Kidney (tissue), 14 donors: Measurements from ENCODE around the gene ACTL6B. TPM values are rescaled to one million over a fixed set of nuclear protein-coding genes. Genes with fewer than 3 reads are reported as not detected.

Source experiments
- DNase-seq, 5 donors: peaks; one replicate each; pipeline ENCODE4 v3.0.0-alpha.2; 2013 to 2020
- FAIRE-seq: peaks from 2 replicates; lab custom pipeline; 2012; peaks lifted over from hg19 to GRCh38; lab: Jason Lieb, UNC
- H3K27ac ChIP-seq, 2 donors: one replicate each; pipeline ENCODE4 v1.7.0; 2013; ENCODE audit warnings: low read depth in 2 of 2, low read length in 2 of 2, inconsistent platforms in 1 of 2
- H3K27me3 ChIP-seq: one replicate; pipeline ENCODE4 v1.7.1; 2013; ENCODE audit warnings: low read length, inconsistent platforms; ENCODE audit not compliant: control insufficient read depth, insufficient read depth
- H3K36me3 ChIP-seq, 3 donors: one replicate each; pipeline versions ENCODE4 v1.7.0 to v1.7.1; 2013; ENCODE audit warnings: low read length in 3 of 3, control low read depth in 1 of 3, inconsistent platforms in 1 of 3; ENCODE audit not compliant: insufficient read depth in 3 of 3, control insufficient read depth in 2 of 3
- H3K4me1 ChIP-seq, 3 donors: one replicate each; pipeline versions ENCODE4 v1.7.0 to v1.7.1; 2013; ENCODE audit warnings: low read length in 3 of 3, inconsistent platforms in 1 of 3, low read depth in 1 of 3; ENCODE audit not compliant: control insufficient read depth in 2 of 3, insufficient read depth in 2 of 3
- H3K4me3 ChIP-seq, 3 donors: one replicate each; pipeline versions ENCODE4 v1.7.0 to v1.8.1; 2013; ENCODE audit warnings: low read length in 3 of 3, control low read depth in 1 of 3, inconsistent platforms in 1 of 3
- H3K9ac ChIP-seq, 3 donors: one replicate each; pipeline versions ENCODE4 v1.7.0 to v1.7.1; 2013; ENCODE audit warnings: low read length in 3 of 3, control low read depth in 1 of 3, inconsistent platforms in 1 of 3
- H3K9me3 ChIP-seq, 3 donors: one replicate each; pipeline versions ENCODE4 v1.7.0 to v1.7.1; 2013; ENCODE audit warnings: low read length in 3 of 3, control low read depth in 1 of 3, inconsistent platforms in 1 of 3; ENCODE audit not compliant: control insufficient read depth in 2 of 3, insufficient read depth in 1 of 3
- intact Hi-C: fragments of 100-400 bp; cut with DNase I; formaldehyde crosslinking; loops from one replicate; pipeline ENCODE4 v1.11.1; 2022
- polyA plus RNA-seq: library from polyadenylated mRNA; stranded (reverse); fragments of 350-450 nt; fragmentation: Illumina TruSeq; extraction: RNeasy Lipid Tissue Mini Kit (QIAGEN cat#74804); gene quantifications from one replicate; pipeline ENCODE4 v1.2.3, GENCODE V29; 2014; ENCODE audit warnings: low read depth, low replicate concordance; ENCODE audit not compliant: insufficient read depth
- total RNA-seq: library from RNA; stranded (reverse); fragmentation: NEBNext Ultra II Directional; extraction: Animal tissue kit (Norgen Biotek cat#: 25700); gene quantifications from one replicate; pipeline ENCODE4 v1.2.1, GENCODE V29; 2021
- TF ChIP-seq, protein P1 (sequence below): IDR thresholded peaks from 3 replicates; pipeline ENCODE4 v1.5.1; 2012; ENCODE audit warnings: mild to moderate bottlenecking, moderate library complexity, borderline replicate concordance; ENCODE audit not compliant: insufficient read depth; ENCODE audit errors: extremely low read depth
- donor health status: control.
- donor health status: control.
- donor health status: control.
- donor health status: control.
- donor health status: control.
- donor health status: DM: yes; HTN: yes; CAD: no.
- donor health status: Normal renal cell carcinoma (clear cell type).

Gene ACTL6B
- total and polyA plus RNA-seq, 2 donors from 2014 or later, result not detected

DNA sequence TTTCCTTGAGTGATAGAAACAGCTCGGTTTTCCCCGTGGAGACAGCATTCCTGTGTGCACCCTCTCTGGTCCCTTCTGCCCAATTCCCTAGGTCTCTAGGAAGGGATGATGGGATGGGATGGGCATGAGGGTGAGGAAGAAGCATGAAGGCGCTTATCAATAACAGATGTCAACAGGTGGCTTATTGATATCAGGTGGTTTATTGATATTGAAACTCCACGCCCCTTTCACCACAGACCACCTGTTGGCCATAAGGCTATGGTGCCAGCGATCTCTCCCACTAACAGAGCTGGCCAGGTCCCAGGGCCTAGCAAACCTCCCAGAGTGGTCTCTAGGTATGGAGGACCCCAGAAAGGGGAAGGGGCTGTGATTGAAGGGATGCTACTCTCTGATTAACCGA is 36.0 kb downstream of the ACTL6B start:
- Histone ChIP-seq H3K9me3 (no peaks in the 10 kb centered on the region), H3K27me3 (no peaks in the 10 kb centered on the region), H3K36me3 (no peaks in the 10 kb centered on the region), H3K4me1 (no peaks in the 10 kb centered on the region), H3K4me3 (no peak overlapping the region), H3K27ac (no peak overlapping the region), H3K9ac (no peak overlapping the region)
- FAIRE-seq (no peak), DNase-seq (no peak)
- TF ChIP-seq, protein P1, sequence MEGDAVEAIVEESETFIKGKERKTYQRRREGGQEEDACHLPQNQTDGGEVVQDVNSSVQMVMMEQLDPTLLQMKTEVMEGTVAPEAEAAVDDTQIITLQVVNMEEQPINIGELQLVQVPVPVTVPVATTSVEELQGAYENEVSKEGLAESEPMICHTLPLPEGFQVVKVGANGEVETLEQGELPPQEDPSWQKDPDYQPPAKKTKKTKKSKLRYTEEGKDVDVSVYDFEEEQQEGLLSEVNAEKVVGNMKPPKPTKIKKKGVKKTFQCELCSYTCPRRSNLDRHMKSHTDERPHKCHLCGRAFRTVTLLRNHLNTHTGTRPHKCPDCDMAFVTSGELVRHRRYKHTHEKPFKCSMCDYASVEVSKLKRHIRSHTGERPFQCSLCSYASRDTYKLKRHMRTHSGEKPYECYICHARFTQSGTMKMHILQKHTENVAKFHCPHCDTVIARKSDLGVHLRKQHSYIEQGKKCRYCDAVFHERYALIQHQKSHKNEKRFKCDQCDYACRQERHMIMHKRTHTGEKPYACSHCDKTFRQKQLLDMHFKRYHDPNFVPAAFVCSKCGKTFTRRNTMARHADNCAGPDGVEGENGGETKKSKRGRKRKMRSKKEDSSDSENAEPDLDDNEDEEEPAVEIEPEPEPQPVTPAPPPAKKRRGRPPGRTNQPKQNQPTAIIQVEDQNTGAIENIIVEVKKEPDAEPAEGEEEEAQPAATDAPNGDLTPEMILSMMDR, result no peak
- intact Hi-C loops, result no loop called here

DNA sequence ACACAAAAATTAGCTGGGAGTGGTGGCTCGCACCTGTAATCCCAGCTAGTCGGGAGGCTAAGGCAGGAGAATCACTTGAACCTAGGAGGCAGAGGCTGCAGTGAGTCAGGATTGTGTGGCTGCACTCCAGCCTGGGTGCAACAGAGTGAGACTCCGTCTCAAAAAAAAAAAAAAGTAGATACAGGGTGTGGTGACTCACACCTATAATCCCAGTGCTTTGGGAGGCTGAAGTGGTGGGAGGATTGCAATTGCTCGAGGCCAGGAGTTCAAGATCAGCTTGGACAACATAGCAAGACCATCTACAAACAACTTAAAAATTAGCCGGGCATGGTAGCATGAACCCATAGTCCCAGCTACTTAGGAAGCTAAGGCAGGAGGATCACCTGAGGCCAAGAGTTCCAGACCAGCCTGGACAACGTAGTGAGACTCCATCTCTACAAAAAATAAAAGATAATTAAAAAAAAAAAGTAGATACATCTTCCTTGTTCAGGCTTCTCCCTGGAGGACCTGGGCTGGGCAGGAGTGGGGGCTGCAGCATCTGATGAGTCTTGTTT is 41.9 kb downstream of the ACTL6B start:
- peaks cover 0 to 8% (median 0%) of the 10 kb centered on the region in 3 donors for H3K4me1 ChIP-seq

DNA sequence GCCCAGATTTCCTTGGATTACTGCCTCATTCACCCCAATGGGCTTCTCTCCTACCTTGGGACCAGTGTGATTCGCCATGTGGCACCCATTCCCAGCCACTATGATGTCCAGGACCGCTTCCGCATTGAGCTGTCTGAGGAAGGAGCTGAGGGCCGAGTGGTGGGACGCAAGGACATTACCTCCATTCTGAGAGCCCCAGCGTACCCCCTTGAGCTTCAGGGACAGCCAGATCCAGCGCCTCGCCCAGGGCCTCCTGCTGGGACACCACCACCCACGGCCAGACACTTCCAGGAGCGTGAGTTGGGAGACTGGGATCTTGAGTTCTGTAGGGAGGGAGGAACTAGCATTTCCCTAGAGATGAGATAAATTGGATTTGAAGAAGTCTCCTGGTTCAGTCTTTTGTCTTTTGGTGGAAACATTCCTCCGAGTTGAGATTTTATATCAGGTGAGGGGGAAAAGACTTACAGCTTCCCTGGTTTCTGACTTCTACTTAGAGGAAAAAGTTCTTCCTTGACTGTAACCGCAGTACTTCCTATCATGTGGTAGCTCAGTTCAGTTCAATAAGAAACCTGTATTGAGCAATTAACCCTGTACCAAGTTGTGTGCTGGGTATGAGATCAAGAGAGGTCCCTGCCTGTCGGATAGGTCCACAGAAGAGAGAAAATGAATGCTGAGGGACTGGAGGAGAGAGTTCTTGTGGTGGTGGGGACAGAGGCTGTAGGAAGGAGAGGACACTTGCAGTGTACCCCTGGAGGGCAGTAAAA is 42.7 kb downstream of the ACTL6B start:
- no peak overlapping the region for H3K27ac ChIP-seq
- TF ChIP-seq, protein P1, result no peak
- H3K9me3 ChIP-seq, result no peaks in the 10 kb centered on the region
- H3K4me1 ChIP-seq, result peaks cover 0 to 8% (median 0%) of the 10 kb centered on the region in 3 donors
- FAIRE-seq (no peak), DNase-seq (peak in 1 of 5 donors; percentile 81)
- no peak overlapping the region for H3K9ac ChIP-seq
- H3K36me3 ChIP-seq, result no peaks in the 10 kb centered on the region
- H3K27me3 ChIP-seq, result no peaks in the 10 kb centered on the region
- peak overlapping the region in 2 of 3 donors; percentile 71 to 75 for H3K4me3 ChIP-seq
- intact Hi-C loops, result no loop called here

More for the DNA sequence above, 41.9 kb downstream of the ACTL6B start:
- DNase-seq, result no peak
- FAIRE-seq, result no peak
- Histone ChIP-seq H3K36me3 (no peaks in the 10 kb centered on the region), H3K4me3 (no peak overlapping the region), H3K9ac (no peak overlapping the region), H3K27me3 (no peaks in the 10 kb centered on the region), H3K9me3 (no peaks in the 10 kb centered on the region), H3K27ac (no peak overlapping the region)
- TF ChIP-seq, protein P1, result no peak
- intact Hi-C loops, result no loop called here
